GM12878 (cell line): ENCODE results near the gene LDLRAD4.
A peak's percentile ranks its signal among the peaks of the same experiment; 100 is the strongest.

Experiments used
- CEBPB ChIP-seq, 2 experiments: fragments of 150-350 bp in 1 of 2; IDR thresholded peaks; 2 replicates each; pipeline ENCODE4 v1.6.1; 2012 to 2014; ENCODE audit warnings: low read depth in 2 of 2, low read length in 2 of 2, borderline replicate concordance in 1 of 2, inconsistent platforms in 1 of 2
- CTCF ChIP-seq, 3 experiments: IDR thresholded peaks in 2 of 3; conservative IDR thresholded peaks in 1 of 3; 2 replicates each; pipeline ENCODE4 v1.5.1; 2011; ENCODE audit warnings: low read depth in 3 of 3, low read length in 3 of 3, mild to moderate bottlenecking in 3 of 3, control low read depth in 2 of 3, moderate library complexity in 2 of 3, inconsistent platforms in 1 of 3, mixed read lengths in 1 of 3; ENCODE audit not compliant: control insufficient read depth in 2 of 3, insufficient read depth in 1 of 3; ENCODE audit errors: extremely low read depth in 1 of 3
- EED ChIP-seq: sonication (generic); IDR thresholded peaks from 2 replicates; pipeline ENCODE4 v1.6.1; 2016; ENCODE audit warnings: antibody characterized with exemption, low read depth
- EGR1 ChIP-seq, 2 experiments: IDR thresholded peaks; 1 replicate in 1 of 2; 2 replicates in 1 of 2; pipeline ENCODE4 v1.6.1; 2011 to 2012; ENCODE audit warnings: low read depth in 2 of 2, low read length in 2 of 2, borderline replicate concordance in 1 of 2, mild to moderate bottlenecking in 1 of 2, moderate library complexity in 1 of 2
- EP300 ChIP-seq, 2 experiments: fragments of 150-350 bp in 1 of 2; IDR thresholded peaks; 2 replicates each; pipeline ENCODE4 v1.6.1; 2011 to 2012; ENCODE audit warnings: low read depth in 2 of 2, low read length in 2 of 2, borderline replicate concordance in 1 of 2, improper control_type of control experiment in 1 of 2, inconsistent platforms in 1 of 2; ENCODE audit not compliant: control insufficient read depth in 1 of 2
- JUND ChIP-seq: IDR thresholded peaks from 2 replicates; pipeline ENCODE4 v1.6.1; 2012; ENCODE audit warnings: low read depth, mild to moderate bottlenecking, low read length, improper control_type of control experiment, moderate library complexity
- MEF2A ChIP-seq: IDR thresholded peaks from 2 replicates; pipeline ENCODE4 v1.6.1; 2011; ENCODE audit warnings: low read depth, mild to moderate bottlenecking, low read length, moderate library complexity; ENCODE audit not compliant: insufficient read depth
- RAD21 ChIP-seq: IDR thresholded peaks from 2 replicates; pipeline ENCODE4 v1.6.1; 2011; ENCODE audit warnings: mild to moderate bottlenecking, low read depth, low read length, moderate library complexity; ENCODE audit not compliant: insufficient read depth
- SMC3 ChIP-seq: IDR thresholded peaks from 2 replicates; pipeline ENCODE4 v1.6.1; 2011; ENCODE audit warnings: low read length, improper control_type of control experiment, borderline replicate concordance
- SREBF2 ChIP-seq: IDR thresholded peaks from 2 replicates; pipeline ENCODE4 v1.6.1; 2012; ENCODE audit warnings: mild to moderate bottlenecking, low read length
- TAF1 ChIP-seq: IDR thresholded peaks from 2 replicates; pipeline ENCODE4 v1.6.1; 2011; ENCODE audit warnings: mild to moderate bottlenecking, low read depth, low read length, borderline replicate concordance
- TCF3 ChIP-seq: IDR thresholded peaks from 2 replicates; pipeline ENCODE4 v1.6.1; 2012; ENCODE audit warnings: low read depth, mild to moderate bottlenecking, low read length, borderline replicate concordance; ENCODE audit not compliant: insufficient read depth
- TF ChIP-seq, protein P1 (sequence below): IDR thresholded peaks from 2 replicates; pipeline ENCODE4 v1.6.1; 2011; ENCODE audit warnings: borderline replicate concordance, low read depth, mild to moderate bottlenecking, moderate library complexity, mixed read lengths, low read length; ENCODE audit not compliant: insufficient read depth; ENCODE audit errors: extremely low read length

GRCh38 chr18:13371689-13372418 is 153.3 kb downstream of the LDLRAD4 start:
- TF ChIP-seq CTCF (IDR thresholded peaks at IDR 0.05 in 2 of 3, conservative IDR thresholded peaks at IDR 0.05 in 1 of 3; ENCODE audit: control insufficient read depth in 2 of 3, extremely low read depth in 1 of 3, insufficient read depth in 1 of 3, low read depth in 3 of 3, low read length in 3 of 3) (no peak), EP300 (IDR thresholded peaks at IDR 0.05; ENCODE audit: borderline replicate concordance in 1 of 2, control insufficient read depth in 1 of 2, low read depth in 2 of 2, low read length in 2 of 2) (no peak), SREBF2 (no peak), EGR1 (IDR thresholded peaks at IDR 0.05; ENCODE audit: borderline replicate concordance in 1 of 2, low read depth in 2 of 2, low read length in 2 of 2) (no peak), CEBPB (IDR thresholded peaks at IDR 0.05; ENCODE audit: borderline replicate concordance in 1 of 2, low read depth in 2 of 2, low read length in 2 of 2) (no peak), MEF2A (peak; percentile 79; the same call in 1 of the 2 replicates), TCF3 (no peak), RAD21 (no peak), TAF1 (no peak), SMC3 (no peak), JUND (no peak), EED (no peak)
- TF ChIP-seq, protein P1, sequence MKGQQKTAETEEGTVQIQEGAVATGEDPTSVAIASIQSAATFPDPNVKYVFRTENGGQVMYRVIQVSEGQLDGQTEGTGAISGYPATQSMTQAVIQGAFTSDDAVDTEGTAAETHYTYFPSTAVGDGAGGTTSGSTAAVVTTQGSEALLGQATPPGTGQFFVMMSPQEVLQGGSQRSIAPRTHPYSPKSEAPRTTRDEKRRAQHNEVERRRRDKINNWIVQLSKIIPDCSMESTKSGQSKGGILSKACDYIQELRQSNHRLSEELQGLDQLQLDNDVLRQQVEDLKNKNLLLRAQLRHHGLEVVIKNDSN: no peak
